Endothelial cell of umbilical vein (primary cell): ENCODE data around the gene ATRIP. TPM values are rescaled to one million over a fixed set of nuclear protein-coding genes. Genes with fewer than 3 reads are reported as not detected.
"Not testable (repeated sequence)": the region's sequence is repeated elsewhere in the genome, so short reads cannot be mapped to it uniquely, and the experiment has no call there.

Source experiments
- BruUV-seq: library from RNA; stranded (reverse); fragments of 400-500 nt; replicated peaks from 2 replicates; lab custom pipeline; 2021; lab: Mats Ljungman, UMichigan
- CTCF ChIA-PET: fragments of 300-600, 350-600 bp; sonication (Branson Sonifier 250); formaldehyde crosslinking; loops from one replicate; lab custom pipeline; 2021; ENCODE audit warnings: antibody characterized with exemption, inconsistent platforms; lab: Charles Lee
- POLR2A ChIA-PET: fragments of 300-600, 350-600 bp; sonication (Branson Sonifier 250); formaldehyde crosslinking; loops from one replicate; lab custom pipeline; 2021; ENCODE audit warnings: antibody characterized with exemption, inconsistent platforms; lab: Charles Lee
- DNase-seq: peaks from one replicate; pipeline ENCODE4 v3.0.0-alpha.2; 2011; ENCODE audit warnings: low read depth, low spot score
- FAIRE-seq: peaks from 2 replicates; lab custom pipeline; 2011; peaks lifted over from hg19 to GRCh38; lab: Jason Lieb, UNC
- H2AFZ ChIP-seq: 2 replicates; pipeline ENCODE4 v1.6.0; 2012; ENCODE audit warnings: low read depth, low read length, control low read depth, inconsistent platforms
- H3K27ac ChIP-seq: 2 replicates; pipeline ENCODE4 v1.5.1; 2011; ENCODE audit warnings: low read depth, mild to moderate bottlenecking, control low read depth, low read length, moderate library complexity; ENCODE audit not compliant: insufficient read depth
- H3K27me3 ChIP-seq, 2 experiments: 2 replicates each; pipeline versions ENCODE4 v1.6.0 to v1.6.1; 2011; ENCODE audit warnings: low read length in 2 of 2, mixed read lengths in 1 of 2; ENCODE audit not compliant: control insufficient read depth in 2 of 2, insufficient read depth in 2 of 2
- H3K36me3 ChIP-seq, 2 experiments: 2 replicates in 1 of 2; 3 replicates in 1 of 2; pipeline ENCODE4 v1.5.1; 2011; ENCODE audit warnings: low read length in 2 of 2, mild to moderate bottlenecking in 1 of 2, moderate library complexity in 1 of 2; ENCODE audit not compliant: control insufficient read depth in 2 of 2, insufficient read depth in 2 of 2; ENCODE audit errors: extremely low read depth in 1 of 2
- H3K4me1 ChIP-seq: 3 replicates; pipeline ENCODE4 v1.5.1; 2011; ENCODE audit warnings: mild to moderate bottlenecking, low read length; ENCODE audit not compliant: control insufficient read depth, insufficient read depth; ENCODE audit errors: extremely low read depth
- H3K4me2 ChIP-seq: 2 replicates; pipeline ENCODE4 v1.6.1; 2011; ENCODE audit warnings: low read length, control low read depth, mixed read lengths; ENCODE audit not compliant: insufficient read depth
- H3K4me3 ChIP-seq, 3 experiments: fragments of 200-600 bp in 1 of 3; sonication (generic), shearing (Covaris generic) in 1 of 3; replicated peaks in 1 of 3; 2 replicates each; pipeline ENCODE4 v1.5.1; 2011 to 2016; ENCODE audit warnings: control low read depth in 3 of 3, low read length in 3 of 3, mild to moderate bottlenecking in 2 of 3, inconsistent platforms in 1 of 3, low read depth in 1 of 3, moderate library complexity in 1 of 3; ENCODE audit not compliant: insufficient read depth in 1 of 3
- H3K79me2 ChIP-seq: 2 replicates; pipeline ENCODE4 v1.6.0; 2012; ENCODE audit warnings: low read length, inconsistent platforms; ENCODE audit not compliant: control insufficient read depth, insufficient read depth
- H3K9ac ChIP-seq: replicated peaks from 2 replicates; pipeline ENCODE3; 2011; ENCODE audit warnings: low read length, control low read depth; ENCODE audit not compliant: insufficient read depth; ENCODE audit errors: extremely low read depth
- H3K9me1 ChIP-seq: replicated peaks from 3 replicates; pipeline ENCODE4 v1.6.0; 2011; ENCODE audit warnings: mild to moderate bottlenecking, low read length; ENCODE audit not compliant: control insufficient read depth, insufficient read depth; ENCODE audit errors: extremely low read depth
- H3K9me3 ChIP-seq: replicated peaks from 2 replicates; pipeline ENCODE4 v1.5.1; 2012; ENCODE audit warnings: low read length, inconsistent platforms; ENCODE audit not compliant: control insufficient read depth, insufficient read depth
- H4K20me1 ChIP-seq: replicated peaks from 2 replicates; pipeline ENCODE3; 2011; ENCODE audit warnings: mild to moderate bottlenecking, low read length; ENCODE audit not compliant: control insufficient read depth, insufficient read depth; ENCODE audit errors: extremely low read depth
- EZH2 ChIP-seq: IDR thresholded peaks from 2 replicates; pipeline ENCODE4 v1.6.1; 2012; ENCODE audit warnings: borderline replicate concordance, low read depth, mild to moderate bottlenecking, moderate library complexity, low read length, inconsistent platforms; ENCODE audit not compliant: severe bottlenecking
- FOS ChIP-seq: IDR thresholded peaks from 2 replicates; pipeline ENCODE4 v1.6.1; 2011; ENCODE audit warnings: mild to moderate bottlenecking, low read length, moderate library complexity, borderline replicate concordance; ENCODE audit not compliant: insufficient read depth
- GATA2 ChIP-seq: IDR thresholded peaks from 2 replicates; pipeline ENCODE4 v1.7.0; 2011; ENCODE audit warnings: low read depth, mild to moderate bottlenecking, moderate library complexity, mixed read lengths, low read length; ENCODE audit not compliant: insufficient read length, insufficient read depth
- JUN ChIP-seq: IDR thresholded peaks from 2 replicates; pipeline ENCODE4 v1.6.1; 2011; ENCODE audit warnings: borderline replicate concordance, low read depth; ENCODE audit not compliant: insufficient read length, insufficient read depth
- MYC ChIP-seq: IDR thresholded peaks from one replicate; pipeline ENCODE4 v1.6.1; 2011; ENCODE audit warnings: mild to moderate bottlenecking, low read depth, low read length
- POLR2A ChIP-seq: IDR thresholded peaks from 2 replicates; pipeline ENCODE4 v1.6.1; 2012; ENCODE audit warnings: low read depth, mild to moderate bottlenecking, control low read depth, low read length
- POLR2AphosphoS5 ChIP-seq: IDR thresholded peaks from 2 replicates; pipeline ENCODE4 v1.6.1; 2012; ENCODE audit warnings: low read depth, mild to moderate bottlenecking, control low read depth, low read length, moderate library complexity; ENCODE audit not compliant: insufficient read depth
- dilution Hi-C: fragments of 300-500 bp; cut with MboI; formaldehyde crosslinking; loops from one replicate; pipeline ENCODE4 v1.15.0; 2019; ENCODE audit warnings: low sequenced_read_pairs; ENCODE audit not compliant: extremely low pct_ligation_motif_present
- intact Hi-C: fragments of 100-400 bp; cut with micrococcal nuclease; formaldehyde crosslinking; loops from one replicate; pipeline ENCODE4 v1.10.0; 2022
- polyA plus RNA-seq, 4 experiments: library from polyadenylated mRNA; depleted of rRNA in 3 of 4; stranded (reverse) in 3 of 4; unstranded in 1 of 4; fragments of >200 nt; gene quantifications; 2 replicates each; pipeline versions ENCODE4 v1.2.1 to v1.2.3, GENCODE V29; 2011 to 2012; ENCODE audit warnings: missing spikeins in 1 of 4
- total RNA-seq: library from RNA; stranded (reverse); gene quantifications from 2 replicates; pipeline ENCODE4 v1.2.3, GENCODE V29; 2021
- TF ChIP-seq, protein P1 (sequence below): IDR thresholded peaks from 2 replicates; pipeline ENCODE4 v1.6.1; 2011; ENCODE audit not compliant: insufficient read depth, insufficient read length
- TF ChIP-seq, protein P2 (sequence below), 2 donors: IDR thresholded peaks; 1 replicate in 1 of 2; 2 replicates in 1 of 2; pipeline ENCODE4 v1.5.1; 2011; ENCODE audit warnings: low read length in 2 of 2, mild to moderate bottlenecking in 2 of 2, moderate library complexity in 2 of 2, control low read depth in 1 of 2, inconsistent platforms in 1 of 2, low read depth in 1 of 2; ENCODE audit not compliant: insufficient read depth in 1 of 2; ENCODE audit errors: extremely low read depth in 1 of 2

Gene ATRIP
- total and polyA plus RNA-seq, 2 donors (not counting 3 experiments of a cell fraction or from before 2014, with no cell fraction given): 10.6 to 14.7 TPM

DNA sequence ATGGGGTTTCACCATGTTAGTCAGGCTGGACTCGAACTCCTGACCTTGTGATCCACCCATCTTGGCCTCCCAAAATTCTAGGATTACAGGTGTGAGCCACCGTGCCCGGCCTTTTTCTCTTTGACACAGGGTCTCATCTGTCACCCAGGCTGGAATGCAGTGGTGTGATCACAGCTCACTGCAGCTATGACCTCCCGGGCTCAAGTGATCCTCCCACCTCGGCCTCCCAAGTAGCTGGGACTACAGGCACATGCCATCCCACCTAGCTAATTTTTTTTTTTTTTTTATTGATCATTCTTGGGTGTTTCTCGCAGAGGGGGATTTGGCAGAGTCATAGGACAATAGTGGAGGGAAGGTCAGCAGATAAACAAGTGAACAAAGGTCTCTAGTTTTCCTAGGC, 36.3 kb downstream of the ATRIP start:
- H3K4me1 ChIP-seq, H4K20me1 ChIP-seq, H3K36me3 ChIP-seq, DNase-seq, H3K4me2 ChIP-seq, dilution Hi-C loops, H3K27ac ChIP-seq, H3K9me1 ChIP-seq, BruUV-seq, intact Hi-C loops, H3K4me3 ChIP-seq, H3K9me3 ChIP-seq, H2AFZ ChIP-seq, H3K9ac ChIP-seq, H3K27me3 ChIP-seq, H3K79me2 ChIP-seq, FAIRE-seq, POLR2A ChIA-PET: not testable (repeated sequence)
- CTCF ChIA-PET: interaction anchor here (1.0 to 1.6 kb wide), 3 partner anchors 10 to 66 kb away, joined by 3 to 10 read pairs (median 5); no protein-coding TSS in a partner anchor

DNA sequence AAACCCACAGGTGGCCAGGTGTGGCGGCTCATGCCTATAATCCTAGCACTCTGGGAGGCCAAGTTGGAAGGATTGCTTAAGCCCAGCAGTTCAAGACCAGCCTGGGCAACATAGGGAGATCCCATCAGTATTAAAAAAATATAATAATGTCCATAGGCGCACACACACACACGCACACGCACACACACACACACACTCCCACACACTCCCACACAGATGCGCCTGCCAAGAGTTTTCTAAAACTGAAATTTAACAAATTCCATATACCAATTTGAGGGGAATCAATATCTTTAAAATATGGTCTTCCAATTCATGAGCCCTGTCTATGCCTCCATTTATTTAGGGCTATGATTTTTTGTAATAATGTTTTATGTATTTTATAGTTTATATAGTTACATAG, 40.4 kb downstream of the ATRIP start:
- Histone ChIP-seq H3K9me3 (no peaks in the 10 kb centered on the region), H3K27ac (no peak overlapping the region), H3K9me1 (no peaks in the 10 kb centered on the region), H2AFZ (no peak overlapping the region), H4K20me1 (no peaks in the 10 kb centered on the region), H3K79me2 (no peaks in the 10 kb centered on the region), H3K4me3 (no peak overlapping the region), H3K9ac (no peak overlapping the region), H3K4me2 (no peak overlapping the region), H3K27me3 (no peaks in the 10 kb centered on the region), H3K4me1 (no peaks in the 10 kb centered on the region), H3K36me3 (peaks cover 0 to 4% of the 10 kb centered on the region in 2 experiments)
- intact Hi-C loops (no loop called here), dilution Hi-C loops (no loop called here)
- CTCF ChIA-PET: no interaction called here
- BruUV-seq: no TSS peak
- DNase-seq (no peak), FAIRE-seq (peak; percentile 55)
- TF ChIP-seq FOS (no peak), MYC (no peak), POLR2A (no peak), POLR2AphosphoS5 (no peak), EZH2 (no peak), JUN (no peak), GATA2 (no peak)
- TF ChIP-seq, protein P1, sequence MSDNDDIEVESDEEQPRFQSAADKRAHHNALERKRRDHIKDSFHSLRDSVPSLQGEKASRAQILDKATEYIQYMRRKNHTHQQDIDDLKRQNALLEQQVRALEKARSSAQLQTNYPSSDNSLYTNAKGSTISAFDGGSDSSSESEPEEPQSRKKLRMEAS: no peak
- TF ChIP-seq, protein P2, sequence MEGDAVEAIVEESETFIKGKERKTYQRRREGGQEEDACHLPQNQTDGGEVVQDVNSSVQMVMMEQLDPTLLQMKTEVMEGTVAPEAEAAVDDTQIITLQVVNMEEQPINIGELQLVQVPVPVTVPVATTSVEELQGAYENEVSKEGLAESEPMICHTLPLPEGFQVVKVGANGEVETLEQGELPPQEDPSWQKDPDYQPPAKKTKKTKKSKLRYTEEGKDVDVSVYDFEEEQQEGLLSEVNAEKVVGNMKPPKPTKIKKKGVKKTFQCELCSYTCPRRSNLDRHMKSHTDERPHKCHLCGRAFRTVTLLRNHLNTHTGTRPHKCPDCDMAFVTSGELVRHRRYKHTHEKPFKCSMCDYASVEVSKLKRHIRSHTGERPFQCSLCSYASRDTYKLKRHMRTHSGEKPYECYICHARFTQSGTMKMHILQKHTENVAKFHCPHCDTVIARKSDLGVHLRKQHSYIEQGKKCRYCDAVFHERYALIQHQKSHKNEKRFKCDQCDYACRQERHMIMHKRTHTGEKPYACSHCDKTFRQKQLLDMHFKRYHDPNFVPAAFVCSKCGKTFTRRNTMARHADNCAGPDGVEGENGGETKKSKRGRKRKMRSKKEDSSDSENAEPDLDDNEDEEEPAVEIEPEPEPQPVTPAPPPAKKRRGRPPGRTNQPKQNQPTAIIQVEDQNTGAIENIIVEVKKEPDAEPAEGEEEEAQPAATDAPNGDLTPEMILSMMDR (IDR thresholded peaks at IDR 0.05; ENCODE audit: extremely low read depth in 1 of 2, insufficient read depth in 1 of 2, low read depth in 1 of 2, low read length in 2 of 2): no peak
- POLR2A ChIA-PET: no interaction called here
